NCI-H2081 treated with DMSO at 0.1 percent for 48 hours (cell line): ENCODE results near the gene EPB41L5.
"Not testable (repeated sequence)": the region's sequence is repeated elsewhere in the genome, so short reads cannot be mapped to it uniquely, and the experiment has no call there.

Experiments
- DNase-seq: peaks from one replicate; lab custom pipeline; 2025; lab: John Stamatoyannopoulos, UW

EPB41L5 gene

GRCh38 chr2:120012771-120013596, at the start of gene EPB41L5:
Gene EPB41L5, plus strand, starts transcription at chr2:120013077. Its CDS starts 6,008 bp downstream, at chr2:120019085.
- peak; percentile 51 for DNase-seq

GRCh38 chr2:119981896-119982295, 31.0 kb upstream of the EPB41L5 start:
- DNase-seq, result no peak

- no peak for DNase-seq
These were observed 30.4 kb upstream of the EPB41L5 start for GRCh38 chr2:119982506-119982905.

- no peak for DNase-seq
These were observed 29.8 kb upstream of the EPB41L5 start for GRCh38 chr2:119983108-119983507.

GRCh38 chr2:119996148-119996547, 16.7 kb upstream of the EPB41L5 start:
- no peak for DNase-seq

GRCh38 chr2:119996896-119997891, 15.7 kb upstream of the EPB41L5 start:
- DNase-seq, result not testable (repeated sequence)

- no peak for DNase-seq
These were observed 11.4 kb upstream of the EPB41L5 start for GRCh38 chr2:120001471-120001870.

- no peak for DNase-seq
These were observed 8.6 kb upstream of the EPB41L5 start for GRCh38 chr2:120004254-120004653.

GRCh38 chr2:120005834-120006521, 6.9 kb upstream of the EPB41L5 start:
- no peak for DNase-seq

GRCh38 chr2:120007851-120008250, 5.0 kb upstream of the EPB41L5 start:
- no peak for DNase-seq

- no peak for DNase-seq
These were observed 514 bp upstream of the EPB41L5 start for GRCh38 chr2:120012363-120012762.

GRCh38 chr2:120013597-120014223, 833 bp downstream of the EPB41L5 start:
- no peak for DNase-seq

- DNase-seq, result no peak
These were observed 1.5 kb downstream of the EPB41L5 start for GRCh38 chr2:120014226-120014980.

- no peak for DNase-seq
These were observed 3.9 kb downstream of the EPB41L5 start for GRCh38 chr2:120016800-120017199.

- DNase-seq, result no peak
These were observed 4.3 kb downstream of the EPB41L5 start for GRCh38 chr2:120017201-120017600.

- DNase-seq, result no peak
These were observed 5.7 kb downstream of the EPB41L5 start for GRCh38 chr2:120018549-120018948.

GRCh38 chr2:120020554-120020953, 7.7 kb downstream of the EPB41L5 start:
- DNase-seq, result no peak

- DNase-seq, result not testable (repeated sequence)
These were observed 9.6 kb downstream of the EPB41L5 start for GRCh38 chr2:120022505-120022904.

GRCh38 chr2:120026890-120027289, 14.0 kb downstream of the EPB41L5 start:
- no peak for DNase-seq

- no peak for DNase-seq
These were observed 15.9 kb downstream of the EPB41L5 start for GRCh38 chr2:120028795-120029194.
